GM12875 (cell line): Measurements from ENCODE around the gene FKBP9.
"Not testable (repeated sequence)": the region's sequence is repeated elsewhere in the genome, so short reads cannot be mapped to it uniquely, and the experiment has no call there.

Experiments
- H3K4me3 ChIP-seq: one replicate; pipeline ENCODE4 v1.5.1; 2011; ENCODE audit warnings: low read depth, low read length, control low read depth
- TF ChIP-seq, protein P1 (sequence below): IDR thresholded peaks from 2 replicates; pipeline ENCODE4 v1.5.1; 2011; ENCODE audit warnings: low read depth, mild to moderate bottlenecking, control low read depth, inconsistent platforms, low read length, moderate library complexity, borderline replicate concordance; ENCODE audit not compliant: insufficient read depth

Gene FKBP9

DNA sequence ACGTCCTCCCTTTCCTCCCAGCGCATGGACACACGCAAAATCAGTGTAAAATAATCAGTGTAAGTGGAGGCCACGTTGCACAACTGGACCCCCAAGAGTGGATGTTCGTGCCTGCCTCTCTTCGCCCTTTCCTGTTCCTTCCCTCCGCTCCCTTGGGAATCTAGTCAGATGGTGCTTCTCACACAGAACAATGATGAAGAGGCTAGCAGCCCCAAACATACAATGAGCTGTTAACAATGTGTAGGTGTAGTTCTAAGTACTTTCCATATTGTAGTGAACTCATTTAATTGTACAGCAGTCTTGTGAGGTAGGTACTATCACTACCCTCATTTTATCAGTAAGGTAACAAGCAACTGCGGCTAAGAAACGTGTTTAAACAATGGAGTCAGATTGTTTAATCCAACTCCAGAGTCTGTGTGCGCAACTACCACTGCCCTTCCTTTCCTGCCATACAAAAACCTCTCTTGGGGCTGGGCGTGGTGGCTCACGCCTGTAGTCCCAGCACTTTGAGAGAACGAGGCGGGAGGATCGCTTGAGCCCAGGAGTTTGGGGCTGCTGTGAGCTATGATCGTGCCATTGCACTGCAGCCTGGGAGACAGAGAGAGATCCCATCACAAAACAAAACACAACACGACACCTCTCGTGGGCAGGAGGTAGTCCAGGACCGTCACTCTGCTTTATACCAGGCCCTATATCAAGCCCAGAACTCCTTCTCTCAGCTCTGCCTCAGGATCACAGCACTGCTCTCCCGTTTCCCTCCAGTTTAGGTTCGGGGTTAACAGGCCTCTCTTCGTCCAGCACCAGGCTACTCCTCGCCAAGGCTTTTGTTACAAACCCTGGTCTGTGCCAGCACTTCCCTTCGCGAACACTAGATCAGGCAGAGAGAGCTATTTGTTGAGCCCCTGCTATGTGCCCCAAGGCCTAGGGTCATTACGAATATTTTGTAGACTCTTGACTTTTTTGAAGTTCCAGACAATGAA is 1.1 kb downstream of the FKBP9 start:
- H3K4me3 ChIP-seq = peak overlapping the region; percentile 66
- TF ChIP-seq, protein P1, sequence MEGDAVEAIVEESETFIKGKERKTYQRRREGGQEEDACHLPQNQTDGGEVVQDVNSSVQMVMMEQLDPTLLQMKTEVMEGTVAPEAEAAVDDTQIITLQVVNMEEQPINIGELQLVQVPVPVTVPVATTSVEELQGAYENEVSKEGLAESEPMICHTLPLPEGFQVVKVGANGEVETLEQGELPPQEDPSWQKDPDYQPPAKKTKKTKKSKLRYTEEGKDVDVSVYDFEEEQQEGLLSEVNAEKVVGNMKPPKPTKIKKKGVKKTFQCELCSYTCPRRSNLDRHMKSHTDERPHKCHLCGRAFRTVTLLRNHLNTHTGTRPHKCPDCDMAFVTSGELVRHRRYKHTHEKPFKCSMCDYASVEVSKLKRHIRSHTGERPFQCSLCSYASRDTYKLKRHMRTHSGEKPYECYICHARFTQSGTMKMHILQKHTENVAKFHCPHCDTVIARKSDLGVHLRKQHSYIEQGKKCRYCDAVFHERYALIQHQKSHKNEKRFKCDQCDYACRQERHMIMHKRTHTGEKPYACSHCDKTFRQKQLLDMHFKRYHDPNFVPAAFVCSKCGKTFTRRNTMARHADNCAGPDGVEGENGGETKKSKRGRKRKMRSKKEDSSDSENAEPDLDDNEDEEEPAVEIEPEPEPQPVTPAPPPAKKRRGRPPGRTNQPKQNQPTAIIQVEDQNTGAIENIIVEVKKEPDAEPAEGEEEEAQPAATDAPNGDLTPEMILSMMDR = no peak

DNA sequence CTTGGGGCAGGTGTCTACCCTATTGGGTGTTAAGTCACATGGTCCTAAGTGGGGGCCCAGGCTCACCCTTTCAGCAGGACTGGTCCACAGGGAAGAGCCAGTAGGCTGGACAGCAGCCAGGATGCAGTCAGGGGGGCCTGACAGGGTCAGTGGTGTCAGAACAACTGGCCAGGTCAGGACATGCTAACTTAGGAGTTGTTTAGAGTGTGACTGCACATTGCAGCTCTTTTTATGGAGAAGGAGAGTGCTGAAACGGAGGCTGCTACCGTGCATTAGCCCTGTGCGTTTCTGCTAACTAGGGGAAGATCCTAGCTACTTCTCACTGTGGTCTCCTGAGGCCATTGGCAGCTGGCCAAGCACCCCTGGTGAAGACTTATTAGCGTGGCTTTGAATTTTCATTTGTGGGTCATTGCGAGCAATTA is 6.7 kb downstream of the FKBP9 start:
- H3K4me3 ChIP-seq = not testable (repeated sequence)

DNA sequence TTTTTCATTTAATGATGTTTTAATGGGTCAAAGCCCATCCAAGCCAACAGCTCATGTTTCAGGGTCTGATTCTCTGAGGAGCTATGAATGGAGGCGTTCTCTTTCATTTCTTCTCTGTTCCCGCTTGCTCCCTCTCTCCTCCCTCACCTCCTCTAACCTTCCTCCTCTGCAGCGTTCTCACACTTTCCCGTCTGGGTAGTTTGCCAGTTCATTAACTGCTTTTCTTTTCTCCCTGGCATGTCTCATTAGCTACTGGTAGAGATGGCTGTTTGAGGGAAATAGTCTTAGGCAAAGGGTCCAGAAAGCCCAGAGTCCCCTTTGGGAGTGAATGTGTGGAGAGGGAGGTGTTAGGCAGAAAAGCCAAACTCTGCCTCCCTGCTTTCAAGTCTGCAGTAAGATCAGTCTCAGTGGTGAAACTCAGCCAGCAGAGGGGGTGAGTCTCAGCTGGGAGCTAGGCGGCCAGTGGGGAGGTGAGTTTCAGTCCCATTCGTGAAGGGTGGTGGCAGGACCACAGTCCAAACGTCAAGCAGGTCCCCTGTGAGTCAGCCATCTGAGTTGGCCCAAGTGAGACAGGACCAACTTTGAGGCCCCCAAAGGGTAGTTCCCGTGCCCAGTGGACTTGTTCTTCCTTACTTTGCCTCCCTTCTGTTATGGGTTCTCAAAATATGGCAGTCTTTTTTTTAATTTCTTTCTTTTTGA is 7.4 kb downstream of the FKBP9 start:
- H3K4me3 ChIP-seq = not testable (repeated sequence)

DNA sequence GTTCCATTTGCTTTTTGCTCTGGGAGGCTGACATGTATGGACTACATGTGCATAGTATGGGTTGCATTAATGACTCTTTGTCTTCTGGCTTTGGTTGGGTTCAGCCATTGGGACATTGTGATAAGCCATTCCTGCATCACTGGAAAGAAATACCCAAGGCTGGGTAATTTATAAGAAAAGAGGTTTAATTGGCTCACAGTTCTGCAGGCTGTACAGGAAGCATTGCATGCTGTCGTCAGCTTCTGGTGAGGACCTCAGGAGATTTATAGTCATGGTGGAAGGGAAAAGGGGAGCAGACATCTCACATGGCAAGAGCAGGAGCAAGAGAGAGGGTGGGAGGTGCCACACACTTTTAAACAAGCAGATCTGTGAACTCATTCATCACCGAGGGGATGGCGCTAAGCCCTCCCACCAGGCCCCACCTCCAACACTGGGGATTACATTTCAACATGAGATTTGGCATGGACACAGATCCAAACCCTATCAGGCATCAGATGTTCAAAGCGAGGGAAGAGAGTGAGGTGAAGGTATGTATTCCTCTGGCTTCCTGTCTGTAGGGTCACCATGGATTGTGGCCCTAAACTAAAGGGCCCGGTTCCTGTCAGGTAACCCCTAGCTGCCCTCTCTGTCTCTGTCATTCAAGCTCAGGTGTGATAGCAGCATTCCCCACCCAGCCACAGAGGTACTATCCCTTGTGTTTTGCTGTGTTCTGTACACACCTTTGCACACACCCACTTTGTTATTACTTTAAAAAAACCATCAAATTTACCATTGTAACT is 9.4 kb downstream of the FKBP9 start:
- H3K4me3 ChIP-seq = not testable (repeated sequence)

DNA sequence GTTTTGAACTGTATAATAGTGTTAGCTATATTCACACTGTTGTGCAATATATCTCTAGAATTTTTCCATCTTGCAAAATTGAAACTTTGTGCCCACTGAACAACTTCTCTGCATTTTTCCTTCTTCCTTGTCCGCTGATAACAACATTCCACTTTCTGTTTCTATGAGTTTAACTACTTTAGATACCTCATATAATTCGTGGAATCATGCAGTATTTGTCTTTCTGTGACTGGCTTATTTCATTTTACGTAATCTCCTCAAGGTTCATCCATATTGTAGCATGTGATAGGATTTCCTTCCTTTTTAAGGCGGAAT is 10.0 kb downstream of the FKBP9 start:
- H3K4me3 ChIP-seq = not testable (repeated sequence)

DNA sequence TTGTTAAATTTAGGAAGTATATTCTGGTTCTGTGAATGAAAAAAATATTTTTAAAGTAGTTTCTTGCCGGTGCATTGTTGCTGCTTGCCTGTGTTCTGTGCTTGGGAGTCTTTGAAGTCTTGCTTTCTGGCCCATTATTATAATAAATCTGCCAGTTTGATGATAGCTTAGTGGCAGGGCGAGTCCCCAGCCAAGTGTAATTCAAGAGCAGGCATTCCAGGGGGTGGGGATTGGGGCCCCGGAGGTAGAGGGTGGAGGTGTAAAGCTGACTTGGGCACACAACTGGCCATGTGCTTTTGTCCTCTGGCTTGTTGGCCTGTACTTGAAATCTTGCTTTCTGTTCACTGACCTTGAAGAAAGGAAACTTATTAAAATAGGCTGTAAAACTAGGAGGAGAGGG is 14.7 kb downstream of the FKBP9 start:
- not testable (repeated sequence) for H3K4me3 ChIP-seq

DNA sequence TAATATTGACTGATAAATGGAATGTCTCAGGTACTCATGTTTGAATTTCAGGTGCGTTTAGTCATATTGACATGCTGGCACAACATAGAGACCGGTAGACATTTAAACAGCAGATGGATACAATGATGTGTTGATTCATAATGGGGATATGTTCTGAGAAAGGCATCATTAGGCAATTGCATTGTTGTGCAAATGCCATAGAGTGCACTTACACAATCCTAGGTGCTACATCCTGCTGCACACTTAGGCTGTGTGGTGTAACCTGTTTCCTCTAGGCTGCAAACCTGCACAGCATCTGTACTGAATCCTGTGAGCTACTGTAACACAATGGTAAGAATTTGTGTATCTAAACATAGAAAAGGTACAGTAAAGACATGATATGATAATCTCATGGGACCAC is 19.9 kb downstream of the FKBP9 start:
- H3K4me3 ChIP-seq = not testable (repeated sequence)

DNA sequence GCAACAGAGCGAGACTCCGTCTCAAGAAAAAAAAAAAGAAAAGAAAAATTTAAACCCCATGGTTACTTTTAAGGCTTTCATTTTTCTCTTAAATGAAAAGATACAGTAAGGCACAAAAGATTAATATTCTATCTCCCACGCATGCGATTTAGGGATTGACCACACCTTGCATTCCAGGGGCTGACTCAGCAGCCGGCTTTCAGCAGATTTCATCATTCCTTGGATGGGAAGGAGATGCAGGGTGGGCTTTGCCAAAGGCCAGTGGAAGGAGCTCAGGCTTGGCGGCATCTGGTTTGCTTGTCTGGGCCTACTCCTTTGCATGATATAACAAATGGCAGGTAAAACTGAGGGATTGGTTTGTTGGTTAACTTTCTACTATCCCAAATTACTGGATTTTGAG is 22.0 kb downstream of the FKBP9 start:
- H3K4me3 ChIP-seq = not testable (repeated sequence)

DNA sequence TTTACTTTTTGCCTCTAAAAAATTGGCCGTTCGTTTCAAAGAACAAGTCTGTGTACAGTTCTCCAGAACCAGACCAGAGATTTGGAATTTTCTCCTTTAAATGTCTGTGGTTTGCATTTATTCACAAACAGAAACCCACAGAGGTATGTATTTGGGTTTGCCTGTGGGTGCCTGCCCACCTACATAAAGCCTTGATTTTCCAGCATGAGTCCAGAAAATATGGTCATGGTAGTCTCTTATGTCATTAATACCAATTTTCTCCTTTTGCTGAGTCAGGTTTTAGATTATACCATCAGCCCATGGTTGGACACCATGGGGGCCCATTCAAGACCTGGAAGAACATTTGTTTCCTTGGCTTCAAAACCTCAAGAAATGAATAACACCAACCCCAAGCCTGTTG is 22.7 kb downstream of the FKBP9 start:
- not testable (repeated sequence) for H3K4me3 ChIP-seq

DNA sequence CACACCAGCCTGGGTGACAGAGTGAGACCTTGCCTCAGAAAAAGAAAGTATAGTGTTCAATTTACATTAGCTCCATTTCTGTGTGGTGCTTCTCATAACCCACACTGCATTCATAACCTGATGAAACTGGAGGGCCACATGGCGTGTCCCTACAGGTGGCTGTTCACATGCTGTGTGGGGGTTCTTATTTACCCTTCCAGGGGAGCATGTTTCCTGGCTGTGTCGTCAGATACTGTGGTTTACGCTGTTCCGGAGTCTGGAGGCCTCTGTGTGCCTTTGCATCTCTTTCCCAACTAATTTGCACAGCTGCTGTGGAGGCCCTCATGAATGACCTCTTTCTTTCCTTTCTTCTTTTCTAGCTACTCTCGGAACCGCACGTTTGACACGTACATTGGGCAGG is 30.9 kb downstream of the FKBP9 start:
- not testable (repeated sequence) for H3K4me3 ChIP-seq

DNA sequence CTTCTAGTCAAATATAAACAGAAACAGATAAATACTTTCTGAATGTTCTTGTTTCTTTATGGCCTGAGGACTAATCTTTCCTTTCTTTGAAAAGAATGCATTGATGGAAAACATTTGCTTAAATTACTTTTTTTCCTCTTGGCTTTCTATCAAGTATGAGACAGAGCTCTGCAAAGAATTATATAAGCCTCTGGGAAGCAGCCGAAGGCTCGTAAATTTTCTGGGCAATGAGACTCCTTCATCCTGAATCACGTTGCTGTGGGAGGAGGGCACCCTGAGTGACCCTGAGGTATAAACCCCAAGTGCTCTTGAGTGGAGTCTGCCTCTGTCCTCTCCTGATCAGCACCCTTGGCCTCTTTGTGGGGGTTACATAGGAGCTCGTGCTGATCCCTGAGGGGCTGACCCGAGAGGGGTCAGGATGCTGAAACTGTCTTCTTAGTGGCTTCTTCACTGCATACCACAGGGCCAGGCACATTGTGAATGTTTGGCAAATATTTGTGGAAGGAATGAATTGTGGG is 33.9 kb downstream of the FKBP9 start:
- not testable (repeated sequence) for H3K4me3 ChIP-seq

DNA sequence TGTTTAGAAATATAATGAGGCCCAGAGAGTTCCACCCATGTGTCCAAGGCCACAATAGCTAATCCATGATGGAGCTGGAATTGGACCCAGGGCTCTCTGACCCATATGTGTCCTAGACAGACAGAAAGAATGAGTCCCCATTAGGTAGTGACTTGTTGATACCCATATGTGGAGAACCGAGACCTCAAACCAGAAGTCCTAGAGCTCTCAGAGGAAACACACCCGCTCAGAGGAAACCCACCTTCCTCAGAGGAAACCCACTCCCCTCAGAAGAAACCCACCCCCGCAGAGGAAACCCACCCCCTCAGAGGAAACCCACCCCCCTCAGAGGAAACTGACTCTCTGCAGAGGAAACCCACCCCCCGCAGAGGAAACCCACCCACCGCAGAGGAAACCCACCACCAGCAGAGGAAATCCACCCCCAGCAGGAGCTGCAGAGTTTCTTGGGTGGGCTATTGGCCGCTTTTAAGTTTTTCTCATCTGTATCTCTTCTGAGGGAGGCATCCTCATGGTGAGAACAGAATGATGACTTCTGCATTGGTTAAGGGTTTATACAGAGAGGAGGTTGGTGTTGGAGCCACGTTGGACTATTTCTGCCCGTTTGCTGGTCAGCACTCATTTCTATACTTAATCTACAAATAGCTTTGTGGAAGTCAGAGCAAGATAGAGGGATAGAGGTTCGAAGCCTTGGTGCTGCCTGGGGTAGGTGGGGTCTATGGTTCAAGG is 34.9 kb downstream of the FKBP9 start:
- not testable (repeated sequence) for H3K4me3 ChIP-seq

DNA sequence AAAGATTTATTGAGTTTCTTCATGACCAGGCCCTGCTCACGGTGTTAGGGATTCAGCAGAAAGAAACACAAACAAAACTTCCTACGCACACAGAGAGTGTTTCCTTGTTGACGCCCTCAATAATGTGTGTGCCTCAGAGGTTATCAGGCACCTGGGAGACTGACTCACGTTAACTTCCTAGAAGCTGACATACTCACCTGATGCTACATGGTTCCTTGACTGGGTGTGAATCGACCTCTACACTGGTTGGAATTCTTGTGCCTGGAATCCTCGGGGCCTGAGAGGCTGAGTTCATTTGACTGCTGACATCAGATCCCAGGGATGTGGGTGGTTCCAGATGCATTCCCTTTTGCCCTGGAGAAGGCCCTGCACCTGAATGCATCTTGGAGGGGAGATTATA is 35.5 kb downstream of the FKBP9 start:
- H3K4me3 ChIP-seq = not testable (repeated sequence)

DNA sequence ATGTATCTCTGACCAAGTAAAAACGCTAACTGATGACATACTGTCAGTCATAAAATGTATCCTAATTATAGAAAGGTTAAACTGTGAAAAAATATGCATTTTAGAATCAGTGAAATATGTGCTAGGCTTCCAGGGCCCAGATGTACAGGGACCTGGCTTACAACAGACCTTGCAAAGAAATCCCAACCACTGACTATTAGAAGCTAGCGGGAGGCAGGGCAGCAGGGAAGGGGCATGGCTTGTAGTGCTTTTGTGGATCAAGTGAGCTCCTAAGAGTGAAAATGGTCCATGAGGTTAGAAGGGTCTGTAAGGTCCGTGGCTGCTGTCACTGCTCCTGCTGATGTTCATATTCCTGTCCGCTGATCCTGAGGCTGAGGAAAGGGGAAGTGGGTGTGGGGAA is 40.7 kb downstream of the FKBP9 start:
- H3K4me3 ChIP-seq = not testable (repeated sequence)

DNA sequence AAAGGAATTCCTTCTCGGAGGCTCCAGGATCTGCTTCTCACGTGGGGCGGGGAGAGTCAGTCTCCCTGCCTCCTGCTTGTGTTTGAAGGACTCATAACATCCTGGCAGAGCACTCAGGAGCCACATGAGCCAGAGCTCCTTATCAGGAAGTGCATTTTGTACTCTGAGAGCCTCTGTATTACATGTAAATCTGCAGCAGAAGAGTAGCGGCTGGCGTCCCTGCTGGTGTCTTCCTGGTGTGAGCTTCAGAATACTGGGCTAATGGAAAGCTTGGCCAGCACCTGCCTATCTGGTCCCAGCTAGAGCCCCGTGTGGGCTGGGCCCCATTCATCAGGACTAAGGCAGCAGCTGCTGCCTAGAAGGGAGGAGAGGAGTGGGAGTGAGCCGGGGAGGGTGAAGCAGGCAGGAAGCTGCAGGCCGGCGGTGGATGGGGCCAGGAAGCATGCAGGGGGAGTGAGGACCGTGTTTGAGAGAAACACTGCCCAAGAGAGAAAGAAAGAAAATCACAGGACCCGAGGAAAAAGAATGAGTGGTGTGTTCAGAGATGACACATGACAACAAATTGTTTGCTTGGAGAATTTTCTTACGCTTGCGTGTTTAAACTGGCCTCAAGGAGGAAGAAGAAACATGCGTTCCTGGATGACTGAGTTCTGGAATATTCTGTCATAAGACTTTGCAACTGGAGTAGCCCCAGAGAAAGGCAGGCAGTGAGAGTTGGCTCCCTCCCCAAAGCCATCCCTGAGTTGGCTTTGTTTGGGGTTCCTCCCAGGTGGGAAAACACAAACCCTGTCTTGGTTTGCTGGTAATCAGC is 41.3 kb downstream of the FKBP9 start:
- H3K4me3 ChIP-seq = not testable (repeated sequence)

DNA sequence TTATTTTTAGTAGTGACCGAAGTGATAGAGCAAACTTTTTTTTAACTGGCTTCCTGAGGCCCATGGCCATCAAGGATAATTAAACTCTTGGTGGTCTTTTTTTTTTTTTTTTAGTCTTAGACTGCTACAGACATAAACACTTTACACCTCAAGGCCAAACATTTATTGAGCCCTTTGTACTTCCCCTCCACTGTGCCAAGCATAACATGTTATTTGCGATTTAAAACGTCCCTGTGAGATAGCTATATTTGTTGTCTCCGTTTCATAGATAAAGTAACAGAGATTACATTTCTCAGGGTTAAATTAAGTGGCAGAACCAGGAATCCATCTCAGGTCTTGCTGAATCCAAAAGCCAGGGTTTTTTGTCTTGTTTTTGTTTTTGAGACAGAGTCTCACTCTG is 42.1 kb downstream of the FKBP9 start:
- H3K4me3 ChIP-seq = not testable (repeated sequence)

DNA sequence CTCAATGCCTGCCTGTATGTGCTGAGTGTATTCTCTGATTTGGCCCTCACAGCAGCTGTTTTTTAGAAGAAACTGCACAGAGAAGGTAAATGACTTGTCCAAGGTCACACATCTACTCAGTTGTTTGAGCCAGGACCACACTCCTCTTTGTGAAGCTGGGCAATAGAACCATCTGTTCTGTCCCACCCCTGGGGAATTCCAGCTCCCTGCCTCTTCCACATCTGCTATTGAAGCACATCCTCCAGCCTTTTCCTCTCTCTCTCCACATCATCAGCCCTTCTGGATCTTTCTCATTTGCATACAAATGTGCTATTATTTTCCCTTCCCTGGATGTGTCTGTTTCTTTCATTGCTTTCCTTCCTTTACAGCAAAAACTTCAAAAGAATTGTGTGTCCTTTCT is 45.9 kb downstream of the FKBP9 start:
- H3K4me3 ChIP-seq = not testable (repeated sequence)

DNA sequence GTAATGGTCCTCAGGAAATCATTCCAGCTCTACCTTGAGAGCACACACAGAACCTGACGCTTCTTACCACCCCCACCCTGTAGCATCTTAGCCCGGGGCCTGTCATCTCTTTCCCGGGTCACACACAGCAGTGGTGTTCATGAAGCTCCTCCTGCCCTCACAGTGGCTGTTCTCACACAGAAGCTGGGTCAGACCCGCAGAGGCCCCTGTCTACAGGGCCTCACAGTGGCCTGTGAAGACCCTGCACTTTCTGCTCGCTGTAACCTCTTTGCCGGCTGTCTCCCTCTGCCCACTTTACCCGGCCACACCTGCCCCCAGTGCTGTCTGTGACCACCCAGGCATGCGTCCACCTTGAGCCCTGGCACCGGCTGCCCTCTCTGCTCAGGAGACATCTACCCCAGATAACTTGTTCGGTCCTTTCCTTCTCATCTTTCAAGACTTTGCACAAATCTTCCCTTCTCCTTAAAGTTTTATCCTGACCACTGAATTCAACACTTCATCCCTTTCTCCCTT is 46.9 kb downstream of the FKBP9 start:
- H3K4me3 ChIP-seq = not testable (repeated sequence)
